Gastrocnemius medialis (tissue), 4 donors: Measurements from ENCODE around the gene LDLRAD4. TPM values are rescaled to one million over a fixed set of nuclear protein-coding genes. Genes with fewer than 3 reads are reported as not detected.

Experiments used
- ATAC-seq, 2 donors: fragments of 150-250 bp; one replicate each; pipeline ENCODE4 v1.9.1; 2016
- DNase-seq, 2 donors: peaks; one replicate each; pipeline ENCODE4 v3.0.0-alpha.2; 2019
- H3K27ac ChIP-seq, 4 donors: fragments of 200-600 bp; sonication (generic); 1 replicate in 1 of 4; 2 replicates in 3 of 4; pipeline ENCODE4 v1.5.1; 2016 to 2018; ENCODE audit warnings: mild to moderate bottlenecking in 2 of 4, moderate library complexity in 1 of 4
- H3K27me3 ChIP-seq, 3 donors: fragments of 200-600 bp; sonication (generic) in 2 of 3; 1 replicate in 1 of 3; 2 replicates in 2 of 3; pipeline versions ENCODE4 v1.5.1 to v1.6.0; 2016 to 2019; ENCODE audit warnings: mild to moderate bottlenecking in 1 of 3, moderate library complexity in 1 of 3
- H3K36me3 ChIP-seq, 2 donors: fragments of 200-600 bp; sonication (generic) in 1 of 2; one replicate each; pipeline ENCODE4 v1.5.1; 2017 to 2018
- H3K4me1 ChIP-seq, 2 donors: fragments of 200-600 bp; sonication (generic) in 1 of 2; one replicate each; pipeline ENCODE4 v1.5.1; 2016 to 2017; ENCODE audit warnings: mild to moderate bottlenecking in 2 of 2
- H3K4me3 ChIP-seq, 4 donors: fragments of 200-600 bp; sonication (generic) in 3 of 4; 1 replicate in 1 of 4; 2 replicates in 3 of 4; pipeline ENCODE4 v1.5.1; 2016 to 2019; ENCODE audit warnings: mild to moderate bottlenecking in 2 of 4
- H3K9me3 ChIP-seq, 3 donors: fragments of 200-600 bp; sonication (generic) in 2 of 3; 1 replicate in 1 of 3; 2 replicates in 2 of 3; pipeline ENCODE4 v1.5.1; 2016 to 2019
- POLR2A ChIP-seq, 2 donors: fragments of 450-650 bp; IDR thresholded peaks; one replicate each; pipeline ENCODE4 v1.6.1; 2017; ENCODE audit warnings: antibody characterized with exemption in 2 of 2, mild to moderate bottlenecking in 2 of 2, moderate library complexity in 2 of 2
- in situ Hi-C, 4 donors: fragments of 200-750 bp; cut with MboI; loops; one replicate each; pipeline versions ENCODE4 v1.15.0 to v1.8.0; 2017; ENCODE audit warnings: low sequenced_read_pairs in 4 of 4
- intact Hi-C: fragments of 100-400 bp; cut with DNase I; formaldehyde crosslinking; loops from one replicate; pipeline ENCODE4 v1.15.1; 2023; ENCODE audit warnings: low total_unique reads
- total RNA-seq, 4 donors: library from RNA; depleted of rRNA; stranded (reverse); fragments of >200 nt; gene quantifications; one replicate each; pipeline versions ENCODE4 v1.1.0 to v1.2.3, GENCODE V29; 2016
- TF ChIP-seq, protein P1 (sequence below), 5 experiments: fragments of 450-650 bp in 3 of 5; fragments of 200-600 bp in 2 of 5; sonication (generic) in 2 of 5; IDR thresholded peaks in 4 of 5; conservative IDR thresholded peaks in 1 of 5; 1 replicate in 4 of 5; 2 replicates in 1 of 5; pipeline ENCODE4 v1.5.1; 2016 to 2019; ENCODE audit warnings: antibody characterized with exemption in 5 of 5, mild to moderate bottlenecking in 3 of 5, moderate library complexity in 3 of 5

Gene LDLRAD4
- total RNA-seq, 4 donors from 2014 or later = 3.9 to 11.1 (median 6.5) TPM

DNA sequence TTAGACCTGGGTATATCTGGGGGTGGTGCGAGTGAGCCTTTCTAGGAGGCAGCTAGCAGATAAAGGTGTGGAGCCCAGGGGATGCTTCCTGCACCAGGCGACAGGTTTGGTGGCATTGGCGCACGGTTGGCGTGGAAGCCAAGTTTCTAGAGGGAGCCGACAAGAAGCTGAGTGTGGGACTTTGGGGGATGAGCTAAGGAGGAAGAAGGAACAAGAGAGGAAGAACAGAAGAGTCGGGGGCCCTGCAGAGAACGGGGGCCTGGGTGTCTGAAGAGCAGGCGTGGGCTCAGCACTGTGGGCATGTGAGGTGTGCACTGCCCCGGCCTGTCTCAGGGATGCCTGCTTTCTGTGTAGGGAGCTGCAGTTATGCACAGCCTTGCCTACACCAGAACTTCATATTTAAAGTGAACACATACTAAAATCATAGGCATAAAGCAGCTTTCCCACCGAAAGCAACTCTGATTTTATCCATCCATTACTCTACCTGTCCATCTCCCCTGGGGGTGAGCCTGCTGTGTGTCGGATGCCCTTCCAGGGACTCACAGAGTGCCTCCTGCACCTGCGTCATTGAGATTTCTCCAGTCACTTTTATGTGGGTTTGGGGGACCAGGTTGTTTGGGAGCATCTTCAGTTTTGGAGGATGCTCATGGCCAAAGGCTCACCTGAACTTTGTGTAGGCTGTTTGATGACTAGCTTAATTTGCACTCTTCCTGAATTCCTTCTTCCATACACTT lies 149.7 kb downstream of the LDLRAD4 start:
- H3K27me3 ChIP-seq = no peaks in the 10 kb centered on the region
- peaks cover 0 to 5% of the 10 kb centered on the region in 2 donors for H3K4me1 ChIP-seq
- intact Hi-C loops = no loop called here
- H3K36me3 ChIP-seq = no peaks in the 10 kb centered on the region
- in situ Hi-C loops = loop anchor here in 1 of 4 donors (25.0 kb wide), 1 partner anchor 94 kb away; no protein-coding TSS in a partner anchor
- TF ChIP-seq, protein P1, sequence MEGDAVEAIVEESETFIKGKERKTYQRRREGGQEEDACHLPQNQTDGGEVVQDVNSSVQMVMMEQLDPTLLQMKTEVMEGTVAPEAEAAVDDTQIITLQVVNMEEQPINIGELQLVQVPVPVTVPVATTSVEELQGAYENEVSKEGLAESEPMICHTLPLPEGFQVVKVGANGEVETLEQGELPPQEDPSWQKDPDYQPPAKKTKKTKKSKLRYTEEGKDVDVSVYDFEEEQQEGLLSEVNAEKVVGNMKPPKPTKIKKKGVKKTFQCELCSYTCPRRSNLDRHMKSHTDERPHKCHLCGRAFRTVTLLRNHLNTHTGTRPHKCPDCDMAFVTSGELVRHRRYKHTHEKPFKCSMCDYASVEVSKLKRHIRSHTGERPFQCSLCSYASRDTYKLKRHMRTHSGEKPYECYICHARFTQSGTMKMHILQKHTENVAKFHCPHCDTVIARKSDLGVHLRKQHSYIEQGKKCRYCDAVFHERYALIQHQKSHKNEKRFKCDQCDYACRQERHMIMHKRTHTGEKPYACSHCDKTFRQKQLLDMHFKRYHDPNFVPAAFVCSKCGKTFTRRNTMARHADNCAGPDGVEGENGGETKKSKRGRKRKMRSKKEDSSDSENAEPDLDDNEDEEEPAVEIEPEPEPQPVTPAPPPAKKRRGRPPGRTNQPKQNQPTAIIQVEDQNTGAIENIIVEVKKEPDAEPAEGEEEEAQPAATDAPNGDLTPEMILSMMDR (IDR thresholded peaks at IDR 0.05 in 4 of 5, conservative IDR thresholded peaks at IDR 0.05 in 1 of 5) = no peak
- no peak for TF ChIP-seq POLR2A (IDR thresholded peaks at IDR 0.05)
- no peaks in the 10 kb centered on the region for H3K9me3 ChIP-seq
- no peak overlapping the region for H3K27ac ChIP-seq
- DNase-seq = no peak
- H3K4me3 ChIP-seq = no peak overlapping the region
- ATAC-seq = no peak

DNA sequence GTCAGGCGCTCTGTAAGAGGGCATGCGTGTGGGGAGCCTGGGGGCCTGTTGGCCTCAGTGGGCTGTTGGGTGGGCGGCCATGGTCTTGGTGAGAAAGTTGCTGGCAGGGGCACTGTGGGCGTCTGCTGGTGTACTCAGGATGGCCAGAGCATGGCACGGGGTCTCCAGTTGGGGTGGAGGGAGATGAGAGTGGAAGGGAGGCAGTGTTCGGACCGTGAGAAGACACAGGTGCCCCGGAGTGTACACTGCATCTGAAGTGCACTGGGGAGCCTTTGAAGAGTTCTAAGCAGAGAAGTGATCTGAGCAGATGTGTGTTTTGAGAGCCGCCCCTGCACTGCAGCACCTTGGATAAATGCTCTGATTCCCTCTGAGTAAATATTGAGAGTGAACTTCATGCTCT lies 150.8 kb downstream of the LDLRAD4 start:
- no peaks in the 10 kb centered on the region for H3K27me3 ChIP-seq
- ATAC-seq (no peak), DNase-seq (no peak)
- no peak overlapping the region for H3K4me3 ChIP-seq
- no peak overlapping the region for H3K27ac ChIP-seq
- H3K9me3 ChIP-seq = no peaks in the 10 kb centered on the region
- peaks cover 0 to 5% of the 10 kb centered on the region in 2 donors for H3K4me1 ChIP-seq
- TF ChIP-seq, protein P1 (IDR thresholded peaks at IDR 0.05 in 4 of 5, conservative IDR thresholded peaks at IDR 0.05 in 1 of 5) = no peak
- no peak for TF ChIP-seq POLR2A (IDR thresholded peaks at IDR 0.05)
- no peaks in the 10 kb centered on the region for H3K36me3 ChIP-seq
- in situ Hi-C loops = loop anchor here in 1 of 4 donors (25.0 kb wide), 1 partner anchor 93 kb away; no protein-coding TSS in a partner anchor
- intact Hi-C loops = no loop called here

DNA sequence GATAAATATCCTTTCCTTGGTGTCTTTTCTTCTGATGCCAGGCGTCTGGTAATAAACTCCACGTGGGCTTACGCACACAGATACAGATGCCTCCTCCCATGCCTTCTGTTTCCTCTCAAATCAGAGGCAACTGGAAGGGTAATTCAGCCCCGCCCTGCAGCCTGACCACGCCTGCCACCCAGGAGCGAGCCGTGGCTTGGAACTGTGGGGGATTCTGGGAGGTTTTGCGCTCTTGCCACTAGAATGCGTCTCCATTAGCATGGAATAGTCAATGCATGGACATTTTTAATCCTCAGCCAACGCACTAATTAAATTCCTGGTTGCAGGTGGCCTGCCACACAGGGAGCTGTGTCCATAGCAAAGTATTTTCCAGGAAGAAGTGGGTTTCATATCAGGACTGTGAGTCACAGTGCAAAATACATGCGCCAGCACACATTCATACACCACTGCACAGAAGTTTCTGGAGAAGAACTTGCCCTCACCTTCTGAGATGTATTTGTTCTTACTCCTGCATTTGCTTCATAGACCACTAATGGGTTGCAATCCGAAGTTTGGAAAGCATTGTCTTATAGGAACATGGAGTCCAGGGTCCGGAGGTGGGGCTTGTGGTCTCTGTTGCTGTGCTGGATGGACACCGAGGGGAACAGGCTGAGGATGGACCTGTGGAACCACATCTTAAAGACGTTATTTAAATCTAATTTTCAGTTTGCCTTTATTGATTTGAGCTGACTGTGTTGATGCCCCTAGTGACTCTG lies 151.4 kb downstream of the LDLRAD4 start:
- H3K27ac ChIP-seq = no peak overlapping the region
- H3K4me3 ChIP-seq = no peak overlapping the region
- H3K9me3 ChIP-seq = no peaks in the 10 kb centered on the region
- TF ChIP-seq, protein P1 (IDR thresholded peaks at IDR 0.05 in 4 of 5, conservative IDR thresholded peaks at IDR 0.05 in 1 of 5) = no peak
- no peak for TF ChIP-seq POLR2A (IDR thresholded peaks at IDR 0.05)
- no peaks in the 10 kb centered on the region for H3K27me3 ChIP-seq
- peaks cover 3 to 8% of the 10 kb centered on the region in 2 donors for H3K4me1 ChIP-seq
- no peaks in the 10 kb centered on the region for H3K36me3 ChIP-seq
- DNase-seq = no peak
- in situ Hi-C loops (loop anchor here in 1 of 4 donors (25.0 kb wide), 1 partner anchor 92 kb away; no protein-coding TSS in a partner anchor), intact Hi-C loops (loop anchor here (10.0 kb wide), 1 partner anchor 355 kb away; the partner anchor contains the start of genes FAM210A and RNMT)
- ATAC-seq = no peak

DNA sequence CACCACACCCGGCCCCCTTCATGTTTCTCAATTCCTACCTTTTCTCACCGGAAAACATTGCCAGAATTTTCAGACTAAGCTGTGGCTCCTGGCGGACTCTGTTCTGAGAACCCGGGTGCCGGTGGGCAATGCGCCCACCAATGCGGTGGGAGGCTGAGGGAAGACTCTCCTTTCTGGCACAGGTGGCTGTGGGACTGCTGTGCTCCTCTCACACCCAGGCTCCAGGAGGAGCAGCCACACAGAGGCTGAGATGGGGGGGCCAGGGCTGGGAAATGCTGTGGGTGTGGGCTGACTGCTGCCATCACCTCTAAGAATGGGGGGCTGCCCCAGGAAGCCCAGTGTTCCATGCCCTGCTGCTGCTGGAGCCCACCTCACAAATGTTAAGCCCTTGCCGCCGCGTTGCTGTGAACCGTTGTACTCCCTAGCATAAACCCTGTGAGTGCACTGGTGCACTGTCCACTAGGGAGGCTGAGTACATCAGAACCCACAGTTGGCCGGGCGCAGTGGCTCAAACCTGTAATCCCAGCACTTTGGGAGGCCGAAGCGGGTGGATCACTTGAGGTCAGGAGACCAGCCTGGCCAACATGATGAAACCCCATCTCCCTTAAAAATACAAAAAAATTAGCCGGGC lies 152.6 kb downstream of the LDLRAD4 start:
- Histone ChIP-seq H3K4me1 (peaks cover 11 to 14% of the 10 kb centered on the region in 2 donors), H3K4me3 (no peak overlapping the region), H3K27ac (no peak overlapping the region), H3K27me3 (no peaks in the 10 kb centered on the region), H3K36me3 (no peaks in the 10 kb centered on the region), H3K9me3 (no peaks in the 10 kb centered on the region)
- intact Hi-C loops (loop anchor here (10.0 kb wide), 1 partner anchor 354 kb away; the partner anchor contains the start of genes FAM210A and RNMT), in situ Hi-C loops (loop anchor here in 1 of 4 donors (25.0 kb wide), 1 partner anchor 91 kb away; no protein-coding TSS in a partner anchor)
- ATAC-seq (no peak), DNase-seq (no peak)
- TF ChIP-seq, protein P1 (IDR thresholded peaks at IDR 0.05 in 4 of 5, conservative IDR thresholded peaks at IDR 0.05 in 1 of 5) = no peak
- no peak for TF ChIP-seq POLR2A (IDR thresholded peaks at IDR 0.05)
